NT2/D1 (cell line): ENCODE results near the gene SREBF1.

ENCODE experiments used
- YY1 ChIP-seq: IDR thresholded peaks from 2 replicates; pipeline ENCODE4 v1.6.1; 2011; ENCODE audit not compliant: insufficient read length, insufficient read depth
- ZNF274 ChIP-seq: IDR thresholded peaks from 2 replicates; pipeline ENCODE4 v1.6.1; 2011; ENCODE audit warnings: mild to moderate bottlenecking, low read depth, low read length

- no peak for TF ChIP-seq YY1
- TF ChIP-seq ZNF274: no peak
Observed at GRCh38 chr17:17824119-17824782, 12.5 kb downstream of the SREBF1 start.
